Choroid plexus epithelial cell (primary cell): ENCODE data around the gene LCP1.
A peak's percentile ranks its signal among the peaks of the same experiment; 100 is the strongest.

Experiments used
- DNase-seq: peaks from one replicate; pipeline ENCODE4 v3.0.0-alpha.2; 2010; ENCODE audit warnings: low read depth
- H3K4me3 ChIP-seq: 2 replicates; pipeline ENCODE4 v1.5.1; 2011; ENCODE audit warnings: low read depth, mild to moderate bottlenecking, control low read depth, low read length, moderate library complexity
- TF ChIP-seq, protein P1 (sequence below): conservative IDR thresholded peaks from 2 replicates; pipeline ENCODE4 v1.5.1; 2011; ENCODE audit warnings: low read depth, mild to moderate bottlenecking, control low read depth, inconsistent platforms, low read length, moderate library complexity

The LCP1 gene

DNA sequence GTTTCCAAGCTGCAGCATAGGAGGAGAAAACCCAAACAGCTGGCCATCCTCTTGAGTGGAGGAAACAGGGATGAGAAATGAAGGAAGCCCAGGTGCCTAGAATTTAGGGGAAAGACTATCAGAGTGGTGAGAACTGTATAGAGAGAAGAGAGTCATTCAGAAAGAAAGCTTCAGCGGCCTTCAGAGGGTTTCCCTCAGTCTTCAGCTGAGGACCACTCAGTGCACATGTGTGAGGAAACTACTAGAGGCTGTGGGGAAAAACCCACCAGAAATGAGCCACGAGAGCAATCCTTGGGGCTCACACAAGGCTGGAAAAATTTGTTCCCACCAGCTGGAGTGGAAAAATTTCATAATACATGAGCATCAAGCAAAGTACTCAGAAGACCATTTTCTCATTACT lies 41.9 kb downstream of the LCP1 start:
- no peak for DNase-seq
- TF ChIP-seq, protein P1, sequence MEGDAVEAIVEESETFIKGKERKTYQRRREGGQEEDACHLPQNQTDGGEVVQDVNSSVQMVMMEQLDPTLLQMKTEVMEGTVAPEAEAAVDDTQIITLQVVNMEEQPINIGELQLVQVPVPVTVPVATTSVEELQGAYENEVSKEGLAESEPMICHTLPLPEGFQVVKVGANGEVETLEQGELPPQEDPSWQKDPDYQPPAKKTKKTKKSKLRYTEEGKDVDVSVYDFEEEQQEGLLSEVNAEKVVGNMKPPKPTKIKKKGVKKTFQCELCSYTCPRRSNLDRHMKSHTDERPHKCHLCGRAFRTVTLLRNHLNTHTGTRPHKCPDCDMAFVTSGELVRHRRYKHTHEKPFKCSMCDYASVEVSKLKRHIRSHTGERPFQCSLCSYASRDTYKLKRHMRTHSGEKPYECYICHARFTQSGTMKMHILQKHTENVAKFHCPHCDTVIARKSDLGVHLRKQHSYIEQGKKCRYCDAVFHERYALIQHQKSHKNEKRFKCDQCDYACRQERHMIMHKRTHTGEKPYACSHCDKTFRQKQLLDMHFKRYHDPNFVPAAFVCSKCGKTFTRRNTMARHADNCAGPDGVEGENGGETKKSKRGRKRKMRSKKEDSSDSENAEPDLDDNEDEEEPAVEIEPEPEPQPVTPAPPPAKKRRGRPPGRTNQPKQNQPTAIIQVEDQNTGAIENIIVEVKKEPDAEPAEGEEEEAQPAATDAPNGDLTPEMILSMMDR, result no peak
- H3K4me3 ChIP-seq, result no peak overlapping the region

DNA sequence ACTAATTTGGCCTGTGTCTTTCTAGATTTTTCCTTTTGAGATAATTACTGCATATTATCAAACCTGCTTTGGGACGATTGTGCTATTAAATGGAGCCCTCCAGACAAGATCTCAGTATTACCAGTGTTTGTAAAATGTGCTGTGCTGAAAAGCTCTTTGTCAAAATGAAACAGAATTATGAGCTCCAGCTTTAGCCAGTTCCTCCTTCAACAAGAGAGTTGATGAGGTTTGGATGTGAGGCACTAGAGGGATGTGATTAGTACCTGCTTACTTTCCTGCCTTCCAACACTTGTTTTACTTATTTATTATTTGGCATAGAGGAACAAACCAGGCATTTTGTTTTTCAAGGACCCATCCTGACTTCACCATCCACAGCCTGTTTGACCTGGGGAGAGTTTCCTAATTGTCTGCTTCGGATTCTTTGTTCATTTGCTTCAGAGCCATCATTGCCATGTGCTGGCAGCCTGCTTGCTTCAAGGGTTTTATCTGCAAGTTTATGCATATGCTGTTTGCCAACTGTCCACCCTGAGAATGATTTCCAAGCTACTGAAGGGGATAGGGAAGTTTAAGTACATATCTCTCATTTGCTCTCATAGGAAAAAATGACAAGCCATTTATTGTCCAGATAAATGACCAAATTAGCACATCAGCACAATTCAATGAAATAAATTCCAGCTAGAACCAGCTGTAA lies 44.2 kb downstream of the LCP1 start:
- no peak overlapping the region for H3K4me3 ChIP-seq
- TF ChIP-seq, protein P1, result no peak
- DNase-seq, result no peak

DNA sequence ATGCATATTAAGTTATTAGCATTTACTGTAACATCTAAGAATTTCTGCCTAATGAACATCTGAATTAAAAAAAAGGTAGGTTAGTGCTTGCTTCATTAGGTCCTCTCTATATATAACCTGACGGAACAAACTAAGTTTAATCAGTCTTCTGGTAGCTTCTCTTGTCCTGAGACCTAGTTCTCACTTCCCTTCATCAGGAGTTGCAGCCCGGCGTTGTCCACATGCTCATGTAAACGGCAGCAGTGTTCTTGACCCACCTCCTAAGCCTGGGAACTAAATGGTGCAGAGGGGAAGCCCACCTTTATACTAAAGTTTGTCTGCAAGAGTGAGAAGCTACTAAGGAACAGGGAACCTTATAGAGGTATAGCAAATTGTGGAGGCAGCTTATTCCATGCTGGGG lies 45.3 kb downstream of the LCP1 start:
- TF ChIP-seq, protein P1, result no peak
- H3K4me3 ChIP-seq, result no peak overlapping the region
- DNase-seq, result no peak

DNA sequence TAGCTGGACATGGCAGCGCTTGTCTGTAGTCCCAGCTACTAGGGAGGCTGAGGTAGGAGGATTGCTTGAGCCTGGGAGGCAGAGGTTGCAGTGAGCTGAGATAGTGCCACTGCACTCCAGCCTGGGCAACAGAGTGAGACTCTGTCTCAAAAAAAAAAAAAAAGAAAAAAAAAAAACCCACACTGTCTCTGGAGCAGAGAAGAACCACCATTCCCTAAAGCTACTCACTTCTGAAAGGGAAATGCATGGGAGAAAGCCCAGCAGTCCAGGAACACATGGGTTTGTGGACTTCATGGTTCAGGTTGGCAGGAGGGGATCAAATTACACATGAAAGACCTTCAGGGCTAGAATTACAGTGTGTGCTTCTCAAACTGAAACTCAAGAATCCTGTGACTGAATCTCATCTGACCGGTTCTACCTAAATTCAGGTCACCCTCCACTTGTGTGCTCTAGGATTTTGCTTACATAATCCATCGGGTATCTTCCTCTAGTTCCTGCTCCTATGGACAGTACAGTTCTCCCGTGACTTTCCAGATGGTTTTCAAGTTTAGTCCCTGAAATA lies 46.9 kb downstream of the LCP1 start:
- peak; percentile 62 for DNase-seq
- no peak overlapping the region for H3K4me3 ChIP-seq
- TF ChIP-seq, protein P1, result no peak

DNA sequence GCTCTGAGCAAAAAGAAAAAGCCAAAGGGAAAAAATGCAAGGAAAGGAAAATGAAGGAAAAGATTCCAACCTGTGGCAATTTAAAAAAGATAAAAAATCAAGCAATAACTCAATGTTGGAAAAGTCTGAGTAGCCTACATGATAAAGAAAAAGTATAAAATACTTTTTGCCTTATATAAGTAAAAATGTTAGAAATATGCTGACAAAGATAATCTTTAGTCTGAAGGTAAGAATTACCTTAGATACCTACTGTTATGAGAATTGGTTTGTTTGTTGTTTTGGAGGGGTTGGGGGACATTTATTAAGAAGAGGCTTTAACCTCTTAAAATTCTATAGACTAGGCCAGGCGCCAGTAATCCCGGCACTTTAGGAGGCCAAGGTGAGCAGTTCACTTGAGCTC lies 47.5 kb downstream of the LCP1 start:
- DNase-seq, result no peak
- no peak overlapping the region for H3K4me3 ChIP-seq
- TF ChIP-seq, protein P1, result no peak

DNA sequence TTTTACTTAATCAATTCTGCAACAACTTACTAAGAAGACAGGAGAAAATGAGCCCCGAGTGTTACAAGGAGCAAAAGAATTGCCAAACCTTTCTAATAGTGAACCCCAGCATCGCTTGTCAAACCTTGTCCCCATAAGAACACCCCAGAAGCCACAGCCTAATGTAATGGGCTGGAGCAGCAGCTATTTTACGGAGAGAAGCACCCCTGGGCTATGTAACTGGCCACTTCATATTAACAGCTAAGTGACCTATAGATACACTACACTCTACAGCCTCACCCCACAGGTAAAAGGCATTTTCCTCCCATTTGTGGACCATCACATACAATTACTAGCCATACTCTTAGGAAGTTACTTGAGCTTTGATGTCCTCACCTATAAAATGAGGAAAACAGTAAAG lies 49.9 kb downstream of the LCP1 start:
- no peak for DNase-seq
- no peak overlapping the region for H3K4me3 ChIP-seq
- TF ChIP-seq, protein P1, result no peak

DNA sequence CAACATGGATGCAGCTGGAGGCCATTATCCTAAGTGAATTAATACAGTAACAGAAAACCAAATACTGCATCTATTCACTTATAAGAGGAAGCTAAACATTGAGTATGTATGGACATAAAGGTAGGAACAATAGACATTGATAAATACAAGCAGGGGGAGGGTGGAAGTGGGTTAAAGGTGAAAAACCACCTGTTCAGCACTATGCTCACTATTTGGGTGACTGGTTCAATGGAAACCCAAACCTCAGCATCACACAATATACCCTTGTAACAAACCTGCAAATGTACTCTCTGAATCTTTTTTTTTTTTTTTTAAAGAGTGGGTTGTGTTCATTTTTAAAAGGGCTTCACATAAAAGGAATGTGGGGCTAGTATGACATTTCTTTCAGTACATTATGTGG lies 50.3 kb downstream of the LCP1 start:
- TF ChIP-seq, protein P1, result no peak
- DNase-seq, result no peak
- H3K4me3 ChIP-seq, result no peak overlapping the region
